ENCODE measurements around the gene PTTG1IP.

PTTG1IP gene

GRCh38 chr21:44810779-44811178, 62.7 kb downstream of the PTTG1IP start (continued):
- TF ChIP-seq, protein P1, sequence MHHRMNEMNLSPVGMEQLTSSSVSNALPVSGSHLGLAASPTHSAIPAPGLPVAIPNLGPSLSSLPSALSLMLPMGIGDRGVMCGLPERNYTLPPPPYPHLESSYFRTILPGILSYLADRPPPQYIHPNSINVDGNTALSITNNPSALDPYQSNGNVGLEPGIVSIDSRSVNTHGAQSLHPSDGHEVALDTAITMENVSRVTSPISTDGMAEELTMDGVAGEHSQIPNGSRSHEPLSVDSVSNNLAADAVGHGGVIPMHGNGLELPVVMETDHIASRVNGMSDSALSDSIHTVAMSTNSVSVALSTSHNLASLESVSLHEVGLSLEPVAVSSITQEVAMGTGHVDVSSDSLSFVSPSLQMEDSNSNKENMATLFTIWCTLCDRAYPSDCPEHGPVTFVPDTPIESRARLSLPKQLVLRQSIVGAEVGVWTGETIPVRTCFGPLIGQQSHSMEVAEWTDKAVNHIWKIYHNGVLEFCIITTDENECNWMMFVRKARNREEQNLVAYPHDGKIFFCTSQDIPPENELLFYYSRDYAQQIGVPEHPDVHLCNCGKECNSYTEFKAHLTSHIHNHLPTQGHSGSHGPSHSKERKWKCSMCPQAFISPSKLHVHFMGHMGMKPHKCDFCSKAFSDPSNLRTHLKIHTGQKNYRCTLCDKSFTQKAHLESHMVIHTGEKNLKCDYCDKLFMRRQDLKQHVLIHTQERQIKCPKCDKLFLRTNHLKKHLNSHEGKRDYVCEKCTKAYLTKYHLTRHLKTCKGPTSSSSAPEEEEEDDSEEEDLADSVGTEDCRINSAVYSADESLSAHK (tag by site-specific recombination; IDR thresholded peaks at IDR 0.05): no peak
- no peak for TF ChIP-seq ZFP3 (tag by site-specific recombination; IDR thresholded peaks at IDR 0.05; ENCODE audit: low read depth)
- TF ChIP-seq ZNF133 (tag by site-specific recombination; IDR thresholded peaks at IDR 0.05): no peak
- TF ChIP-seq HOXD13 (CRISPR knock-in tag; IDR thresholded peaks at IDR 0.05; ENCODE audit: borderline replicate concordance): no peak
- no peak for TF ChIP-seq SP2 (tag by site-specific recombination; IDR thresholded peaks at IDR 0.05)
- no peak for TF ChIP-seq MEIS1 (CRISPR knock-in tag; IDR thresholded peaks at IDR 0.05; ENCODE audit: borderline replicate concordance)
- TF ChIP-seq ZNF510 (tag by site-specific recombination; IDR thresholded peaks at IDR 0.05; ENCODE audit: insufficient replicate concordance): no peak
- TF ChIP-seq ZNF621 (tag by site-specific recombination; IDR thresholded peaks at IDR 0.05): peak; percentile 73; the same call in 1 of the 2 replicates
- TF ChIP-seq ZNF274 (IDR thresholded peaks at IDR 0.05; ENCODE audit: low read length): no peak
- no peak; the same call in 1 of the 2 replicates for TF ChIP-seq ZNF274 (tag by site-specific recombination; IDR thresholded peaks at IDR 0.05; ENCODE audit: borderline replicate concordance)
- TF ChIP-seq, protein P2, sequence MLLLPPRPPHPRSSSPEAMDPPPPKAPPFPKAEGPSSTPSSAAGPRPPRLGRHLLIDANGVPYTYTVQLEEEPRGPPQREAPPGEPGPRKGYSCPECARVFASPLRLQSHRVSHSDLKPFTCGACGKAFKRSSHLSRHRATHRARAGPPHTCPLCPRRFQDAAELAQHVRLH (tag by site-specific recombination; IDR thresholded peaks at IDR 0.05): no peak
- TF ChIP-seq OSR2 (tag by site-specific recombination; IDR thresholded peaks at IDR 0.05): no peak
- no peak for TF ChIP-seq ZFP69B (tag by site-specific recombination; IDR thresholded peaks at IDR 0.05)
- TF ChIP-seq, protein P3, sequence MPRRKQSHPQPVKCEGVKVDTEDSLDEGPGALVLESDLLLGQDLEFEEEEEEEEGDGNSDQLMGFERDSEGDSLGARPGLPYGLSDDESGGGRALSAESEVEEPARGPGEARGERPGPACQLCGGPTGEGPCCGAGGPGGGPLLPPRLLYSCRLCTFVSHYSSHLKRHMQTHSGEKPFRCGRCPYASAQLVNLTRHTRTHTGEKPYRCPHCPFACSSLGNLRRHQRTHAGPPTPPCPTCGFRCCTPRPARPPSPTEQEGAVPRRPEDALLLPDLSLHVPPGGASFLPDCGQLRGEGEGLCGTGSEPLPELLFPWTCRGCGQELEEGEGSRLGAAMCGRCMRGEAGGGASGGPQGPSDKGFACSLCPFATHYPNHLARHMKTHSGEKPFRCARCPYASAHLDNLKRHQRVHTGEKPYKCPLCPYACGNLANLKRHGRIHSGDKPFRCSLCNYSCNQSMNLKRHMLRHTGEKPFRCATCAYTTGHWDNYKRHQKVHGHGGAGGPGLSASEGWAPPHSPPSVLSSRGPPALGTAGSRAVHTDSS (tag by site-specific recombination; IDR thresholded peaks at IDR 0.05): no peak
- no peak for TF ChIP-seq HOXA7 (CRISPR knock-in tag; IDR thresholded peaks at IDR 0.05; ENCODE audit: borderline replicate concordance)
- TF ChIP-seq ZNF514 (tag by site-specific recombination; IDR thresholded peaks at IDR 0.05): no peak
- no peak for TF ChIP-seq ZFP41 (tag by site-specific recombination; IDR thresholded peaks at IDR 0.05; ENCODE audit: borderline replicate concordance)
- TF ChIP-seq, protein P4, sequence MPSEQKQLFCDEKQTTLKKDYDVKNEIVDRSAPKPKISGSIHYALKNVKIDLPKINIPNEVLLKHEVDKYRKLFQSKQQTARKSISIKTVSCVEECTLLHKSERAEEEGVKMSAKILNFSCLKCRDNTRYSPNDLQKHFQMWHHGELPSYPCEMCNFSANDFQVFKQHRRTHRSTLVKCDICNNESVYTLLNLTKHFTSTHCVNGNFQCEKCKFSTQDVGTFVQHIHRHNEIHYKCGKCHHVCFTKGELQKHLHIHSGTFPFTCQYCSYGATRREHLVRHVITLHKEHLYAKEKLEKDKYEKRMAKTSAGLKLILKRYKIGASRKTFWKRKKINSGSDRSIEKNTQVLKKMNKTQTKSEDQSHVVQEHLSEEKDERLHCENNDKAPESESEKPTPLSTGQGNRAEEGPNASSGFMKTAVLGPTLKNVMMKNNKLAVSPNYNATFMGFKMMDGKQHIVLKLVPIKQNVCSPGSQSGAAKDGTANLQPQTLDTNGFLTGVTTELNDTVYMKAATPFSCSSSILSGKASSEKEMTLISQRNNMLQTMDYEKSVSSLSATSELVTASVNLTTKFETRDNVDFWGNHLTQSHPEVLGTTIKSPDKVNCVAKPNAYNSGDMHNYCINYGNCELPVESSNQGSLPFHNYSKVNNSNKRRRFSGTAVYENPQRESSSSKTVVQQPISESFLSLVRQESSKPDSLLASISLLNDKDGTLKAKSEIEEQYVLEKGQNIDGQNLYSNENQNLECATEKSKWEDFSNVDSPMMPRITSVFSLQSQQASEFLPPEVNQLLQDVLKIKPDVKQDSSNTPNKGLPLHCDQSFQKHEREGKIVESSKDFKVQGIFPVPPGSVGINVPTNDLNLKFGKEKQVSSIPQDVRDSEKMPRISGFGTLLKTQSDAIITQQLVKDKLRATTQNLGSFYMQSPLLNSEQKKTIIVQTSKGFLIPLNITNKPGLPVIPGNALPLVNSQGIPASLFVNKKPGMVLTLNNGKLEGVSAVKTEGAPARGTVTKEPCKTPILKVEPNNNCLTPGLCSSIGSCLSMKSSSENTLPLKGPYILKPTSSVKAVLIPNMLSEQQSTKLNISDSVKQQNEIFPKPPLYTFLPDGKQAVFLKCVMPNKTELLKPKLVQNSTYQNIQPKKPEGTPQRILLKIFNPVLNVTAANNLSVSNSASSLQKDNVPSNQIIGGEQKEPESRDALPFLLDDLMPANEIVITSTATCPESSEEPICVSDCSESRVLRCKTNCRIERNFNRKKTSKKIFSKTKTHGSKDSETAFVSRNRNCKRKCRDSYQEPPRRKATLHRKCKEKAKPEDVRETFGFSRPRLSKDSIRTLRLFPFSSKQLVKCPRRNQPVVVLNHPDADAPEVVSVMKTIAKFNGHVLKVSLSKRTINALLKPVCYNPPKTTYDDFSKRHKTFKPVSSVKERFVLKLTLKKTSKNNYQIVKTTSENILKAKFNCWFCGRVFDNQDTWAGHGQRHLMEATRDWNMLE (tag by site-specific recombination; conservative IDR thresholded peaks at IDR 0.05; ENCODE audit: low read depth): no peak
- TF ChIP-seq, protein P5, sequence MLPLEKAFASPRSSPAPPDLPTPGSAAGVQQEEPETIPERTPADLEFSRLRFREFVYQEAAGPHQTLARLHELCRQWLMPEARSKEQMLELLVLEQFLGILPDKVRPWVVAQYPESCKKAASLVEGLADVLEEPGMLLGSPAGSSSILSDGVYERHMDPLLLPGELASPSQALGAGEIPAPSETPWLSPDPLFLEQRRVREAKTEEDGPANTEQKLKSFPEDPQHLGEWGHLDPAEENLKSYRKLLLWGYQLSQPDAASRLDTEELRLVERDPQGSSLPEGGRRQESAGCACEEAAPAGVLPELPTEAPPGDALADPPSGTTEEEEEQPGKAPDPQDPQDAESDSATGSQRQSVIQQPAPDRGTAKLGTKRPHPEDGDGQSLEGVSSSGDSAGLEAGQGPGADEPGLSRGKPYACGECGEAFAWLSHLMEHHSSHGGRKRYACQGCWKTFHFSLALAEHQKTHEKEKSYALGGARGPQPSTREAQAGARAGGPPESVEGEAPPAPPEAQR (tag by site-specific recombination; IDR thresholded peaks at IDR 0.05): no peak
- TF ChIP-seq ZNF544 (tag by site-specific recombination; IDR thresholded peaks at IDR 0.05): no peak
- no peak for TF ChIP-seq SETDB1 (IDR thresholded peaks at IDR 0.05; ENCODE audit: insufficient read length, low read length)
- TF ChIP-seq ZNF560 (tag by site-specific recombination; IDR thresholded peaks at IDR 0.05; ENCODE audit: borderline replicate concordance): no peak
- peak; percentile 100 for TF ChIP-seq ZFHX2 (tag by site-specific recombination; conservative IDR thresholded peaks at IDR 0.05)
- TF ChIP-seq ZNF555 (tag by site-specific recombination; conservative IDR thresholded peaks at IDR 0.05): no peak
- TF ChIP-seq ZNF354C (tag by site-specific recombination; IDR thresholded peaks at IDR 0.05; ENCODE audit: borderline replicate concordance, low read depth): no peak
- TF ChIP-seq ZNF768 (tag by site-specific recombination; IDR thresholded peaks at IDR 0.05): no peak
- TF ChIP-seq ZNF248 (tag by site-specific recombination; IDR thresholded peaks at IDR 0.05): no peak
- TF ChIP-seq, protein P6, sequence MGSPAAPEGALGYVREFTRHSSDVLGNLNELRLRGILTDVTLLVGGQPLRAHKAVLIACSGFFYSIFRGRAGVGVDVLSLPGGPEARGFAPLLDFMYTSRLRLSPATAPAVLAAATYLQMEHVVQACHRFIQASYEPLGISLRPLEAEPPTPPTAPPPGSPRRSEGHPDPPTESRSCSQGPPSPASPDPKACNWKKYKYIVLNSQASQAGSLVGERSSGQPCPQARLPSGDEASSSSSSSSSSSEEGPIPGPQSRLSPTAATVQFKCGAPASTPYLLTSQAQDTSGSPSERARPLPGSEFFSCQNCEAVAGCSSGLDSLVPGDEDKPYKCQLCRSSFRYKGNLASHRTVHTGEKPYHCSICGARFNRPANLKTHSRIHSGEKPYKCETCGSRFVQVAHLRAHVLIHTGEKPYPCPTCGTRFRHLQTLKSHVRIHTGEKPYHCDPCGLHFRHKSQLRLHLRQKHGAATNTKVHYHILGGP (tag by site-specific recombination; IDR thresholded peaks at IDR 0.05): no peak
- TF ChIP-seq SCRT1 (tag by site-specific recombination; IDR thresholded peaks at IDR 0.05; ENCODE audit: borderline replicate concordance): no peak
- TF ChIP-seq FEZF1 (tag by site-specific recombination; IDR thresholded peaks at IDR 0.05): no peak

Measured in HEK293 (cell line).